NCI-H2227 (cell line): ENCODE data around the gene ATP8B1.
A peak's percentile ranks its signal among the peaks of the same experiment; 100 is the strongest.
"Not testable (repeated sequence)": the region's sequence is repeated elsewhere in the genome, so short reads cannot be mapped to it uniquely, and the experiment has no call there.

Experiments
- DNase-seq: peaks from one replicate; lab custom pipeline; 2025; ENCODE audit not compliant: unreplicated experiment; lab: John Stamatoyannopoulos, UW

ATP8B1 gene

GRCh38 chr18:57803103-57803969 is at the start of gene ATP8B1:
ATP8B1 (minus strand) TSS chr18:57803315; CDS start chr18:57731807, 71,508 bp downstream.
- DNase-seq, result peak; percentile 64

GRCh38 chr18:57850063-57850462 is 46.9 kb upstream of the ATP8B1 start:
- DNase-seq, result no peak

GRCh38 chr18:57848374-57848773 is 45.3 kb upstream of the ATP8B1 start:
- DNase-seq, result not testable (repeated sequence)

GRCh38 chr18:57847431-57847830 is 44.3 kb upstream of the ATP8B1 start:
- DNase-seq, result not testable (repeated sequence)

- no peak for DNase-seq
These were observed 43.1 kb upstream of the ATP8B1 start for GRCh38 chr18:57846258-57846657.

- DNase-seq, result no peak
These were observed 42.5 kb upstream of the ATP8B1 start for GRCh38 chr18:57845605-57846074.

- DNase-seq, result no peak
These were observed 41.2 kb upstream of the ATP8B1 start for GRCh38 chr18:57844319-57844718.

- no peak for DNase-seq
These were observed 40.3 kb upstream of the ATP8B1 start for GRCh38 chr18:57843386-57843785.

GRCh38 chr18:57841568-57841967 is 38.5 kb upstream of the ATP8B1 start:
- no peak for DNase-seq

- DNase-seq, result no peak
These were observed 36.8 kb upstream of the ATP8B1 start for GRCh38 chr18:57839942-57840381.

GRCh38 chr18:57837917-57838548 is 34.9 kb upstream of the ATP8B1 start:
- DNase-seq, result no peak

GRCh38 chr18:57836557-57836956 is 33.4 kb upstream of the ATP8B1 start:
- DNase-seq, result no peak

GRCh38 chr18:57835904-57836303 is 32.8 kb upstream of the ATP8B1 start:
- DNase-seq, result no peak

GRCh38 chr18:57834616-57835015 is 31.5 kb upstream of the ATP8B1 start:
- DNase-seq, result no peak

- DNase-seq, result no peak
These were observed 30.5 kb upstream of the ATP8B1 start for GRCh38 chr18:57833441-57834101.

GRCh38 chr18:57832730-57833129 is 29.6 kb upstream of the ATP8B1 start:
- no peak for DNase-seq

GRCh38 chr18:57831597-57832377 is 28.7 kb upstream of the ATP8B1 start:
- DNase-seq, result no peak

GRCh38 chr18:57827646-57828045 is 24.5 kb upstream of the ATP8B1 start:
- no peak for DNase-seq

- no peak for DNase-seq
These were observed 23.1 kb upstream of the ATP8B1 start for GRCh38 chr18:57826252-57826651.

- not testable (repeated sequence) for DNase-seq
These were observed 17.5 kb upstream of the ATP8B1 start for GRCh38 chr18:57820583-57820982.
